ENCODE data around the gene RRP1.

Gene RRP1

GRCh38 chr21:43789276-43790009, at the start of gene RRP1:
Gene RRP1, plus strand, starts transcription at chr21:43789577. Its CDS starts 53 bp downstream, at chr21:43789630.
- DNase-seq (ENCODE audit: low read depth in 2 of 2) = peak; percentile 88 to 90

GRCh38 chr21:43739621-43740435, 49.5 kb upstream of the RRP1 start:
- DNase-seq (ENCODE audit: low read depth in 2 of 2) = no peak

- DNase-seq (ENCODE audit: low read depth in 2 of 2) = no peak
Measured at GRCh38 chr21:43740497-43741156, 48.8 kb upstream of the RRP1 start.

GRCh38 chr21:43741423-43742096, 47.8 kb upstream of the RRP1 start:
- no peak for DNase-seq (ENCODE audit: low read depth in 2 of 2)

GRCh38 chr21:43743947-43744346, 45.4 kb upstream of the RRP1 start:
- no peak for DNase-seq (ENCODE audit: low read depth in 2 of 2)

GRCh38 chr21:43744725-43745124, 44.7 kb upstream of the RRP1 start:
- no peak for DNase-seq (ENCODE audit: low read depth in 2 of 2)

GRCh38 chr21:43745772-43746517, 43.4 kb upstream of the RRP1 start:
- no peak for DNase-seq (ENCODE audit: low read depth in 2 of 2)

- no peak for DNase-seq (ENCODE audit: low read depth in 2 of 2)
Measured at GRCh38 chr21:43748622-43749021, 40.8 kb upstream of the RRP1 start.

- no peak for DNase-seq (ENCODE audit: low read depth in 2 of 2)
Measured at GRCh38 chr21:43749651-43750262, 39.6 kb upstream of the RRP1 start.

GRCh38 chr21:43750339-43751033, 38.9 kb upstream of the RRP1 start:
- DNase-seq (ENCODE audit: low read depth in 2 of 2) = no peak

GRCh38 chr21:43751955-43752591, 37.3 kb upstream of the RRP1 start:
- no peak for DNase-seq (ENCODE audit: low read depth in 2 of 2)

GRCh38 chr21:43752758-43753438, 36.5 kb upstream of the RRP1 start:
- no peak for DNase-seq (ENCODE audit: low read depth in 2 of 2)

- no peak for DNase-seq (ENCODE audit: low read depth in 2 of 2)
Measured at GRCh38 chr21:43753439-43753799, 36.0 kb upstream of the RRP1 start.

GRCh38 chr21:43754948-43755781, 34.2 kb upstream of the RRP1 start:
- DNase-seq (ENCODE audit: low read depth in 2 of 2) = no peak

- no peak for DNase-seq (ENCODE audit: low read depth in 2 of 2)
Measured at GRCh38 chr21:43755820-43756594, 33.4 kb upstream of the RRP1 start.

- DNase-seq (ENCODE audit: low read depth in 2 of 2) = no peak
Measured at GRCh38 chr21:43757601-43758000, 31.8 kb upstream of the RRP1 start.

GRCh38 chr21:43758111-43758641, 31.2 kb upstream of the RRP1 start:
- no peak for DNase-seq (ENCODE audit: low read depth in 2 of 2)
